IMR-90 (cell line): ENCODE data around the gene GPAM. TPM values are rescaled to one million over a fixed set of nuclear protein-coding genes. Genes with fewer than 3 reads are reported as not detected.

ENCODE experiments used
- ATAC-seq: fragments of 200-7000 bp; cut with Tn5 transposase; 2 replicates; pipeline ENCODE4 v1.9.1; 2020; ENCODE audit warnings: low read depth, mild to moderate bottlenecking, moderate library complexity
- BruUV-seq: library from RNA; stranded (reverse); fragments of 400-500 nt; replicated peaks from 2 replicates; lab custom pipeline; 2021; lab: Mats Ljungman, UMichigan
- CTCF ChIA-PET: fragments of 300-600 bp; formaldehyde crosslinking; extraction: SDS; loops from one replicate; lab custom pipeline; 2021; ENCODE audit warnings: antibody characterized with exemption; lab: Yijun Ruan, JAX
- POLR2A ChIA-PET: fragments of 300-600 bp; sonication (Branson Sonifier 250); formaldehyde crosslinking; loops from one replicate; lab custom pipeline; 2022; ENCODE audit warnings: antibody characterized with exemption; ENCODE audit not compliant: unreplicated experiment; lab: Charles Lee
- DNase-seq: peaks from one replicate; pipeline ENCODE4 v3.0.0; 2013
- H2AFZ ChIP-seq: replicated peaks from 2 replicates; pipeline ENCODE3; 2013; ENCODE audit warnings: low read length, mild to moderate bottlenecking; ENCODE audit not compliant: poor library complexity
- H2AK5ac ChIP-seq: 2 replicates; pipeline ENCODE4 v1.6.1; 2013; ENCODE audit warnings: low read depth, low read length, inconsistent platforms
- H2AK9ac ChIP-seq: replicated peaks from 2 replicates; pipeline ENCODE3; 2013; ENCODE audit warnings: mild to moderate bottlenecking, low read depth, low read length, moderate library complexity; ENCODE audit not compliant: poor library complexity
- H2BK120ac ChIP-seq: 2 replicates; pipeline ENCODE4 v1.6.1; 2013; ENCODE audit warnings: low read depth, low read length, inconsistent platforms
- H2BK15ac ChIP-seq: 3 replicates; pipeline ENCODE4 v1.6.1; 2013; ENCODE audit warnings: low read depth, low read length, inconsistent platforms
- H2BK20ac ChIP-seq: 2 replicates; pipeline ENCODE4 v1.6.1; 2013; ENCODE audit warnings: low read depth, mild to moderate bottlenecking, inconsistent platforms, low read length, moderate library complexity
- H2BK5ac ChIP-seq: 2 replicates; pipeline ENCODE4 v1.6.1; 2013; ENCODE audit warnings: mild to moderate bottlenecking, low read depth, low read length, inconsistent platforms; ENCODE audit not compliant: poor library complexity, severe bottlenecking
- H3K14ac ChIP-seq: replicated peaks from 2 replicates; pipeline ENCODE4 v1.6.1; 2013; ENCODE audit warnings: low read depth, low read length, inconsistent platforms
- H3K18ac ChIP-seq: 2 replicates; pipeline ENCODE4 v1.6.1; 2013; ENCODE audit warnings: low read depth, low read length, control low read depth
- H3K23ac ChIP-seq: 2 replicates; pipeline ENCODE4 v1.6.1; 2013; ENCODE audit warnings: low read depth, low read length, inconsistent platforms
- H3K27ac ChIP-seq: 2 replicates; pipeline ENCODE4 v1.5.1; 2013; ENCODE audit warnings: mild to moderate bottlenecking, control low read depth, low read length; ENCODE audit not compliant: insufficient read depth
- H3K27me3 ChIP-seq: 2 replicates; pipeline ENCODE4 v1.6.1; 2013; ENCODE audit warnings: low read length; ENCODE audit not compliant: control insufficient read depth, insufficient read depth
- H3K36me3 ChIP-seq: 2 replicates; pipeline ENCODE4 v1.6.1; 2013; ENCODE audit warnings: low read length, mixed read lengths; ENCODE audit not compliant: control insufficient read depth, insufficient read depth
- H3K4ac ChIP-seq: 2 replicates; pipeline ENCODE4 v1.6.1; 2013; ENCODE audit warnings: low read depth, low read length, inconsistent platforms
- H3K4me1 ChIP-seq: 2 replicates; pipeline ENCODE4 v1.6.1; 2013; ENCODE audit warnings: low read length, mixed read lengths; ENCODE audit not compliant: control insufficient read depth, insufficient read depth
- H3K4me2 ChIP-seq: 2 replicates; pipeline ENCODE4 v1.6.1; 2013; ENCODE audit warnings: low read depth, mild to moderate bottlenecking, control low read depth, low read length, moderate library complexity
- H3K4me3 ChIP-seq: 2 replicates; pipeline ENCODE4 v1.5.1; 2013; ENCODE audit warnings: low read depth, mild to moderate bottlenecking, control low read depth, low read length, moderate library complexity; ENCODE audit not compliant: insufficient read depth
- H3K56ac ChIP-seq: 2 replicates; pipeline ENCODE4 v1.6.1; 2013; ENCODE audit warnings: low read length, inconsistent platforms; ENCODE audit not compliant: insufficient read depth; ENCODE audit errors: extremely low read depth
- H3K79me1 ChIP-seq, 2 experiments: 2 replicates each; pipeline ENCODE4 v1.6.1; 2013; ENCODE audit warnings: low read length in 2 of 2, inconsistent platforms in 1 of 2, low read depth in 1 of 2
- H3K9ac ChIP-seq: 2 replicates; pipeline ENCODE4 v1.6.1; 2013; ENCODE audit warnings: low read depth, low read length, control low read depth
- H3K9me1 ChIP-seq: 2 replicates; pipeline ENCODE4 v1.6.1; 2013; ENCODE audit warnings: low read length, inconsistent platforms; ENCODE audit not compliant: insufficient read depth
- H3K9me3 ChIP-seq: 2 replicates; pipeline ENCODE4 v1.6.1; 2013; ENCODE audit warnings: low read length; ENCODE audit not compliant: control insufficient read depth, insufficient read depth
- H4K20me1 ChIP-seq: 2 replicates; pipeline ENCODE4 v1.6.1; 2013; ENCODE audit warnings: low read length, inconsistent platforms; ENCODE audit not compliant: insufficient read depth
- H4K5ac ChIP-seq: 2 replicates; pipeline ENCODE4 v1.6.1; 2013; ENCODE audit warnings: mild to moderate bottlenecking, low read depth, low read length, control low read depth
- H4K8ac ChIP-seq, 2 experiments: 2 replicates each; pipeline ENCODE4 v1.6.1; 2013; ENCODE audit warnings: low read depth in 2 of 2, low read length in 2 of 2, control low read depth in 1 of 2, inconsistent platforms in 1 of 2
- H4K91ac ChIP-seq: 2 replicates; pipeline ENCODE4 v1.6.1; 2013; ENCODE audit warnings: low read depth, low read length, inconsistent platforms; ENCODE audit not compliant: insufficient read depth
- BHLHE40 ChIP-seq: fragments of 150-350 bp; IDR thresholded peaks from 2 replicates; pipeline ENCODE4 v1.6.1; 2016; ENCODE audit warnings: mild to moderate bottlenecking, low read depth, low read length
- CEBPB ChIP-seq: IDR thresholded peaks from 2 replicates; pipeline ENCODE4 v1.6.1; 2012; ENCODE audit warnings: low read depth, low read length, improper control_type of control experiment
- CHD1 ChIP-seq: IDR thresholded peaks from 2 replicates; pipeline ENCODE4 v1.6.1; 2012; ENCODE audit warnings: low read depth, low read length, improper control_type of control experiment
- FOS ChIP-seq: fragments of 150-350 bp; IDR thresholded peaks from 2 replicates; pipeline ENCODE4 v1.6.1; 2016; ENCODE audit warnings: low read depth, low read length
- MAFK ChIP-seq: IDR thresholded peaks from 2 replicates; pipeline ENCODE4 v1.6.1; 2012; ENCODE audit warnings: low read depth, low read length, improper control_type of control experiment
- MAZ ChIP-seq: IDR thresholded peaks from 2 replicates; pipeline ENCODE4 v1.6.1; 2012; ENCODE audit warnings: low read depth, mild to moderate bottlenecking, low read length, improper control_type of control experiment, moderate library complexity, borderline replicate concordance
- MXI1 ChIP-seq: IDR thresholded peaks from 2 replicates; pipeline ENCODE4 v1.6.1; 2012; ENCODE audit warnings: low read depth, mild to moderate bottlenecking, low read length, moderate library complexity, borderline replicate concordance
- NFE2L2 ChIP-seq: fragments of 150-350 bp; IDR thresholded peaks from 2 replicates; pipeline ENCODE4 v1.6.1; 2016; ENCODE audit warnings: low read depth, mild to moderate bottlenecking, low read length
- POLR2A ChIP-seq: IDR thresholded peaks from 2 replicates; pipeline ENCODE4 v1.6.1; 2012; ENCODE audit warnings: mild to moderate bottlenecking, low read depth, low read length
- RAD21 ChIP-seq: IDR thresholded peaks from 2 replicates; pipeline ENCODE4 v1.6.1; 2012; ENCODE audit warnings: low read length, improper control_type of control experiment
- RCOR1 ChIP-seq: IDR thresholded peaks from 2 replicates; pipeline ENCODE4 v1.6.1; 2012; ENCODE audit warnings: mild to moderate bottlenecking, low read length, improper control_type of control experiment; ENCODE audit not compliant: insufficient replicate concordance
- RFX5 ChIP-seq: IDR thresholded peaks from 2 replicates; pipeline ENCODE4 v1.8.0; 2012; ENCODE audit warnings: low read depth, mild to moderate bottlenecking, low read length, moderate library complexity
- SMC3 ChIP-seq: fragments of 150-350 bp; IDR thresholded peaks from 2 replicates; pipeline ENCODE4 v1.6.1; 2016; ENCODE audit warnings: low read depth, mild to moderate bottlenecking, antibody characterized with exemption, low read length, moderate library complexity
- WGBS, 2 experiments: methylation state at CpG; one replicate each; pipeline versions ENCODE4 v1.1.5 to v1.1.7; 2013; ENCODE audit warnings: missing lambda C conversion rate in 2 of 2; ENCODE audit not compliant: insufficient read length in 1 of 2; ENCODE audit errors: extremely low coverage in 2 of 2; 5-methylcytosine and 5-hydroxymethylcytosine counted together
- dilution Hi-C: fragments of 300-500 bp; cut with HindIII; formaldehyde crosslinking; loops from one replicate; pipeline ENCODE4 v1.14.3; 2018; ENCODE audit warnings: low sequenced_read_pairs; ENCODE audit not compliant: unreplicated experiment
- in situ Hi-C: fragments of 300-500 bp; cut with MboI; formaldehyde crosslinking; loops from 3 replicates; pipeline ENCODE4 v1.14.3; 2019; ENCODE audit warnings: low sequenced_read_pairs, inconsistent platforms, mixed read lengths
- intact Hi-C: fragments of 100-400 bp; cut with micrococcal nuclease; formaldehyde crosslinking; loops from 2 replicates; pipeline ENCODE4 v1.10.0; 2022
- polyA plus RNA-seq, 3 experiments: library from polyadenylated mRNA; depleted of rRNA; stranded (reverse); fragments of >200 nt; gene quantifications; 2 replicates each; pipeline ENCODE4 v1.2.3, GENCODE V29; 2012; ENCODE audit warnings: low replicate concordance in 1 of 3
- total RNA-seq: library from RNA; depleted of rRNA; stranded (reverse); fragments of >200 nt; gene quantifications from 2 replicates; pipeline ENCODE4 v1.2.3, GENCODE V29; 2012
- TF ChIP-seq, protein P1 (sequence below): fragments of 150-350 bp; IDR thresholded peaks from 2 replicates; pipeline ENCODE4 v1.6.1; 2016; ENCODE audit warnings: low read depth, mild to moderate bottlenecking, low read length, moderate library complexity, borderline replicate concordance
- TF ChIP-seq, protein P2 (sequence below): fragments of 150-350 bp; IDR thresholded peaks from 2 replicates; pipeline ENCODE4 v1.6.1; 2017; ENCODE audit warnings: mild to moderate bottlenecking, antibody characterized with exemption, low read length, low read depth
- TF ChIP-seq, protein P3 (sequence below): conservative IDR thresholded peaks from 2 replicates; pipeline ENCODE4 v1.5.1; 2012; ENCODE audit warnings: mild to moderate bottlenecking, low read depth, low read length, improper control_type of control experiment

Gene GPAM
- total and polyA plus RNA-seq, 2 of the 4 experiments (the other 2 are of a cell fraction), result 3.5 to 11.5 TPM

DNA sequence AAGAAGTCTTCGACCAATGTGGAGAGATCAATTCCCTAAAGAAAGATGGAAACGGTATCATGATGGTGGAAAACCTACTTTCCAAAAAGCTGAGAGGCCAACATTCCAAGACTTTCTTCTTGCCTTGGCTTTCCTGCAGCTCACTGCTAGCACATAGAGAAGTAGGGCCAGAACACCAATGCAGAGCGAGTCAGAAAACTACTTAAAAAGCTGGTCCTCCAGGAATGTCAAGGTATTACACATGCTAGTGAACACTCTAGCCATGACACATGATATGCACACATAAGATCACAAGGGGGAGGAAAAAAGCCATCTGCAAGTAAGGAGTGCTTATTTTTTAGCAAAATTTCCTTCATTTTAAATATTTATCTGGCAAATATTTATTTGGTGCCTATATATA, 22.7 kb downstream of the GPAM start:
- H4K8ac ChIP-seq, result no peak overlapping the region
- no peak overlapping the region for H2BK15ac ChIP-seq
- H3K4ac ChIP-seq, result no peak overlapping the region
- intact Hi-C loops (no loop called here), dilution Hi-C loops (no loop called here), in situ Hi-C loops (no loop called here)
- no peak overlapping the region for H3K9ac ChIP-seq
- H3K23ac ChIP-seq, result no peak overlapping the region
- H2BK5ac ChIP-seq, result no peak overlapping the region
- no peak for ATAC-seq
- no peaks in the 10 kb centered on the region for H3K27me3 ChIP-seq
- H4K5ac ChIP-seq, result no peak overlapping the region
- peaks cover 32% of the 10 kb centered on the region for H3K36me3 ChIP-seq
- no peak overlapping the region for H2AK5ac ChIP-seq
- H4K91ac ChIP-seq, result no peak overlapping the region
- no peaks in the 10 kb centered on the region for H4K20me1 ChIP-seq
- no CpG with 5 or more reads among the region's 3 CpGs for WGBS, 2 experiments
- H3K4me1 ChIP-seq, result no peaks in the 10 kb centered on the region
- DNase-seq, result no peak
- no peak overlapping the region for H3K14ac ChIP-seq
- ChIA-PET CTCF (no interaction called here), POLR2A (no interaction called here)
- H3K4me2 ChIP-seq, result no peak overlapping the region
- H3K27ac ChIP-seq, result no peak overlapping the region
- H3K18ac ChIP-seq, result no peak overlapping the region
- no peaks in the 10 kb centered on the region for H3K9me3 ChIP-seq
- no peak overlapping the region for H2AFZ ChIP-seq
- no peaks in the 10 kb centered on the region for H3K9me1 ChIP-seq
- BruUV-seq, result no TSS peak
- H3K79me1 ChIP-seq, result no peaks in the 10 kb centered on the region
- no peak overlapping the region for H2AK9ac ChIP-seq
- H2BK20ac ChIP-seq, result no peak overlapping the region
- H3K56ac ChIP-seq, result no peak overlapping the region
- TF ChIP-seq, protein P1, sequence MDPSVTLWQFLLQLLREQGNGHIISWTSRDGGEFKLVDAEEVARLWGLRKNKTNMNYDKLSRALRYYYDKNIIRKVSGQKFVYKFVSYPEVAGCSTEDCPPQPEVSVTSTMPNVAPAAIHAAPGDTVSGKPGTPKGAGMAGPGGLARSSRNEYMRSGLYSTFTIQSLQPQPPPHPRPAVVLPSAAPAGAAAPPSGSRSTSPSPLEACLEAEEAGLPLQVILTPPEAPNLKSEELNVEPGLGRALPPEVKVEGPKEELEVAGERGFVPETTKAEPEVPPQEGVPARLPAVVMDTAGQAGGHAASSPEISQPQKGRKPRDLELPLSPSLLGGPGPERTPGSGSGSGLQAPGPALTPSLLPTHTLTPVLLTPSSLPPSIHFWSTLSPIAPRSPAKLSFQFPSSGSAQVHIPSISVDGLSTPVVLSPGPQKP, result no peak
- TF ChIP-seq MAZ (no peak), RFX5 (no peak), CEBPB (no peak), SMC3 (no peak), MAFK (no peak), FOS (no peak), MXI1 (no peak), NFE2L2 (no peak), RAD21 (no peak), POLR2A (no peak), CHD1 (no peak), RCOR1 (no peak), BHLHE40 (no peak)
- TF ChIP-seq, protein P2, sequence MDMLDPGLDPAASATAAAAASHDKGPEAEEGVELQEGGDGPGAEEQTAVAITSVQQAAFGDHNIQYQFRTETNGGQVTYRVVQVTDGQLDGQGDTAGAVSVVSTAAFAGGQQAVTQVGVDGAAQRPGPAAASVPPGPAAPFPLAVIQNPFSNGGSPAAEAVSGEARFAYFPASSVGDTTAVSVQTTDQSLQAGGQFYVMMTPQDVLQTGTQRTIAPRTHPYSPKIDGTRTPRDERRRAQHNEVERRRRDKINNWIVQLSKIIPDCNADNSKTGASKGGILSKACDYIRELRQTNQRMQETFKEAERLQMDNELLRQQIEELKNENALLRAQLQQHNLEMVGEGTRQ, result no peak
- TF ChIP-seq, protein P3, sequence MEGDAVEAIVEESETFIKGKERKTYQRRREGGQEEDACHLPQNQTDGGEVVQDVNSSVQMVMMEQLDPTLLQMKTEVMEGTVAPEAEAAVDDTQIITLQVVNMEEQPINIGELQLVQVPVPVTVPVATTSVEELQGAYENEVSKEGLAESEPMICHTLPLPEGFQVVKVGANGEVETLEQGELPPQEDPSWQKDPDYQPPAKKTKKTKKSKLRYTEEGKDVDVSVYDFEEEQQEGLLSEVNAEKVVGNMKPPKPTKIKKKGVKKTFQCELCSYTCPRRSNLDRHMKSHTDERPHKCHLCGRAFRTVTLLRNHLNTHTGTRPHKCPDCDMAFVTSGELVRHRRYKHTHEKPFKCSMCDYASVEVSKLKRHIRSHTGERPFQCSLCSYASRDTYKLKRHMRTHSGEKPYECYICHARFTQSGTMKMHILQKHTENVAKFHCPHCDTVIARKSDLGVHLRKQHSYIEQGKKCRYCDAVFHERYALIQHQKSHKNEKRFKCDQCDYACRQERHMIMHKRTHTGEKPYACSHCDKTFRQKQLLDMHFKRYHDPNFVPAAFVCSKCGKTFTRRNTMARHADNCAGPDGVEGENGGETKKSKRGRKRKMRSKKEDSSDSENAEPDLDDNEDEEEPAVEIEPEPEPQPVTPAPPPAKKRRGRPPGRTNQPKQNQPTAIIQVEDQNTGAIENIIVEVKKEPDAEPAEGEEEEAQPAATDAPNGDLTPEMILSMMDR, result no peak
- H2BK120ac ChIP-seq, result no peak overlapping the region
- H3K4me3 ChIP-seq, result no peak overlapping the region
